CD4-positive, alpha-beta T cell treated with Interleukin-4 for 4 hours (primary cell): ENCODE measurements around the gene DOCK4.
"Not testable (repeated sequence)": the region's sequence is repeated elsewhere in the genome, so short reads cannot be mapped to it uniquely, and the experiment has no call there.

Experiments used
- DNase-seq: peaks from one replicate; pipeline ENCODE4 v3.0.0-alpha.2; 2020

Gene DOCK4

GRCh38 chr7:111937163-111937562 lies 269.0 kb downstream of the DOCK4 start:
- DNase-seq, result no peak

GRCh38 chr7:111933609-111934008 lies 272.6 kb downstream of the DOCK4 start:
- DNase-seq, result no peak

- no peak for DNase-seq
Observed at GRCh38 chr7:111931958-111932357, 274.2 kb downstream of the DOCK4 start.

- DNase-seq, result no peak
Observed at GRCh38 chr7:111931016-111931517, 275.1 kb downstream of the DOCK4 start.

GRCh38 chr7:111929264-111929663 lies 276.9 kb downstream of the DOCK4 start:
- DNase-seq, result no peak

- no peak for DNase-seq
Observed at GRCh38 chr7:111927353-111928019, 278.7 kb downstream of the DOCK4 start.

- DNase-seq, result no peak
Observed at GRCh38 chr7:111920329-111920728, 285.9 kb downstream of the DOCK4 start.

- DNase-seq, result no peak
Observed at GRCh38 chr7:111919631-111920179, 286.5 kb downstream of the DOCK4 start.

GRCh38 chr7:111919164-111919563 lies 287.0 kb downstream of the DOCK4 start:
- no peak for DNase-seq

- DNase-seq, result no peak
Observed at GRCh38 chr7:111918461-111918860, 287.7 kb downstream of the DOCK4 start.

- not testable (repeated sequence) for DNase-seq
Observed at GRCh38 chr7:111917404-111917803, 288.8 kb downstream of the DOCK4 start.

- no peak for DNase-seq
Observed at GRCh38 chr7:111914291-111914690, 291.9 kb downstream of the DOCK4 start.

GRCh38 chr7:111911166-111911961 lies 294.8 kb downstream of the DOCK4 start:
- no peak for DNase-seq

- no peak for DNase-seq
Observed at GRCh38 chr7:111910656-111911055, 295.5 kb downstream of the DOCK4 start.

- not testable (repeated sequence) for DNase-seq
Observed at GRCh38 chr7:111908673-111909072, 297.5 kb downstream of the DOCK4 start.

GRCh38 chr7:111903797-111904196 lies 302.4 kb downstream of the DOCK4 start:
- no peak for DNase-seq

- DNase-seq, result no peak
Observed at GRCh38 chr7:111903016-111903415, 303.2 kb downstream of the DOCK4 start.

- DNase-seq, result no peak
Observed at GRCh38 chr7:111900283-111900682, 305.9 kb downstream of the DOCK4 start.

- DNase-seq, result no peak
Observed at GRCh38 chr7:111895049-111895448, 311.1 kb downstream of the DOCK4 start.

GRCh38 chr7:111894518-111894917 lies 311.7 kb downstream of the DOCK4 start:
- no peak for DNase-seq

GRCh38 chr7:111893190-111893589 lies 313.0 kb downstream of the DOCK4 start:
- no peak for DNase-seq

GRCh38 chr7:111892588-111892987 lies 313.6 kb downstream of the DOCK4 start:
- DNase-seq, result no peak

- DNase-seq, result no peak
Observed at GRCh38 chr7:111887734-111888133, 318.5 kb downstream of the DOCK4 start.

GRCh38 chr7:111886233-111886632 lies 320.0 kb downstream of the DOCK4 start:
- no peak for DNase-seq
